Mucosa of gallbladder (tissue), 1 donor: ENCODE results near the gene TNFSF12. TPM values are rescaled to one million over a fixed set of nuclear protein-coding genes. Genes with fewer than 3 reads are reported as not detected.

Experiments
- DNase-seq: peaks from one replicate; pipeline ENCODE4 v3.0.0-alpha.2; 2020; ENCODE audit warnings: low spot score
- total RNA-seq: library from RNA; stranded (reverse); gene quantifications from one replicate; pipeline ENCODE4 v1.2.1, GENCODE V29; 2021
- donor health status: DM: no; HTN: no; CAD: no.

Gene TNFSF12, protein sequence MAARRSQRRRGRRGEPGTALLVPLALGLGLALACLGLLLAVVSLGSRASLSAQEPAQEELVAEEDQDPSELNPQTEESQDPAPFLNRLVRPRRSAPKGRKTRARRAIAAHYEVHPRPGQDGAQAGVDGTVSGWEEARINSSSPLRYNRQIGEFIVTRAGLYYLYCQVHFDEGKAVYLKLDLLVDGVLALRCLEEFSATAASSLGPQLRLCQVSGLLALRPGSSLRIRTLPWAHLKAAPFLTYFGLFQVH
- 81.5 TPM for total RNA-seq

- peak; percentile 57 for DNase-seq
These were observed at the start of gene TNFSF12 for GRCh38 chr17:7548585-7549400. Gene TNFSF12 (plus strand): TSS chr17:7549058. CDS start chr17:7549154, 96 bp downstream.

DNA sequence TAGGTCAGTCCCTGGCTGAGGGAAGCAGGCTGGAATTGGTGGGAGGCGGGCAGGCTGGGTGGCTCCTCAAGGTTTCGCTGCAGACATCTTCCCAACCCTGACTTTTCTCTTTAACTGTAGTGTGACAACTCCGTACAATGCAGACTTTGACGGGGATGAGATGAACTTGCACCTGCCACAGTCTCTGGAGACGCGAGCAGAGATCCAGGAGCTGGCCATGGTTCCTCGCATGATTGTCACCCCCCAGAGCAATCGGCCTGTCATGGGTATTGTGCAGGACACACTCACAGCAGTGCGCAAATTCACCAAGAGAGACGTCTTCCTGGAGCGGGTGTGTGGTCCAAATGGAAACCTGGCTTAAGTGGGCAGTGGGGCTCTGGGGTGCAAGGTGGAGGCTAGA, 49.7 kb upstream of the TNFSF12 start:
- DNase-seq: no peak

- DNase-seq: no peak
These were observed 47.1 kb upstream of the TNFSF12 start for GRCh38 chr17:7501729-7502128.

DNA sequence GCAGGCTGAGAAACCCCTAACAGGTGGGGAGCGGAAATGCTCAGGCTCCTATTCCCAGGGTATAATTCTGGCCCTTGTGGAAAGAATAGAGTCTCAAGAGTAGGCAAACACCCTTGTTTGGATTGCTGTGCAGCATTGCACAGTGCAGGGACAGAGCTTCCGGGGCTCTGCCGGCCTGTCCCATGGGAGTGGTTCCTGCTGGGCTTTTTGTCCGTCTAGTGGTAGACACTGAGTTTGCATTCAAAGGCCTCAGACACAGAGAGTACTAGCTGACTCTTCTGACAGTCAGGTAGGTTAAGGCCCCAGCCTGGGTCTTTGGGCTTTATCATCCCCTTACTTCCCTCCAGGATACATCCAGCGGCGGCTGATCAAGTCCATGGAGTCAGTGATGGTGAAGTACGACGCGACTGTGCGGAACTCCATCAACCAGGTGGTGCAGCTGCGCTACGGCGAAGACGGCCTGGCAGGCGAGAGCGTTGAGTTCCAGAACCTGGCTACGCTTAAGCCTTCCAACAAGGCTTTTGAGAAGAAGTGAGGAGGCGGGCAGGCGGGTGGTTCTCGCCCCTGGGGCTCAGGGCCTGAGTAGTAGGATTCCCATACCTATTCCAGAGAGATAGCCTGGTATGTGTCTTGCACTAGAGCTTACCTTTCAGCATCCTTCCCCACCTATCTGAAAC, 46.5 kb upstream of the TNFSF12 start:
- no peak for DNase-seq

GRCh38 chr17:7502987-7503386, 45.9 kb upstream of the TNFSF12 start:
- DNase-seq: no peak

GRCh38 chr17:7503521-7503920, 45.3 kb upstream of the TNFSF12 start:
- DNase-seq: no peak

DNA sequence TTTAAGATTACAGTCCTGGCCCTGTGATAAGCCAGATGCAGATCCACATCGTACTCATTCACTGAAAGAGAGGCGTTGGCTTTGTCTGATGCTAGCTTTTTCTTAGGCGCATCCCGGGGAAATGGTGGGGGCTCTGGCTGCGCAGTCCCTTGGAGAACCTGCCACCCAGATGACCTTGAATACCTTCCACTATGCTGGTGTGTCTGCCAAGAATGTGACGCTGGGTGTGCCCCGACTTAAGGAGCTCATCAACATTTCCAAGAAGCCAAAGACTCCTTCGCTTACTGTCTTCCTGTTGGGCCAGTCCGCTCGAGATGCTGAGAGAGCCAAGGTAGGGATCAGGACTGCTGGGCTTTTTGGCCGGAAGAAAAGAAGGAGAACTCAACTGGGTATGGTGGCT, 40.7 kb upstream of the TNFSF12 start:
- no peak for DNase-seq

- DNase-seq: no peak
These were observed 40.0 kb upstream of the TNFSF12 start for GRCh38 chr17:7508846-7509245.

DNA sequence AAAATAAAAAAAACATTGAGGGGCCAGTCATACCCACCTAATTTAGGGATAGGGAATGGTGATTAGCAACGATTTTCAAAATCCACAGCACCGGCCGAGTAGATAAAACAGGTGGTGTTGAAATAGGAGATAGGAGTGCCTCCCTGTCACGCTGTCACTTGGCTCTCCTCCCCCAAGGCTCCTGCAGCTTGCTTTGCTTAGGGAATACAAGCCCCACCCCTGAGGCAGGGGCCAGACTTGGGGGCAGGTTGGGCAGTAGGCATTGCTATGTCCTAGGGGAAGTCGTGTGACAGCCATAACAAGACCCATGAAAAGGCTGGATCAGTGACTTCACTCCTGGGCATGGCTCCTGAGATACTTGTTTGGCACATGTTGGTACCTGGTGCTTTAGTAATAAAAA, 38.9 kb upstream of the TNFSF12 start:
- no peak for DNase-seq

GRCh38 chr17:7511108-7511507, 37.8 kb upstream of the TNFSF12 start:
- DNase-seq: no peak

GRCh38 chr17:7512105-7512504, 36.8 kb upstream of the TNFSF12 start:
- no peak for DNase-seq

GRCh38 chr17:7512824-7513540, 35.9 kb upstream of the TNFSF12 start:
- DNase-seq: no peak

GRCh38 chr17:7513850-7514419, 34.9 kb upstream of the TNFSF12 start:
- DNase-seq: no peak

- peak; percentile 38 for DNase-seq
These were observed 32.8 kb upstream of the TNFSF12 start for GRCh38 chr17:7515911-7516610.

DNA sequence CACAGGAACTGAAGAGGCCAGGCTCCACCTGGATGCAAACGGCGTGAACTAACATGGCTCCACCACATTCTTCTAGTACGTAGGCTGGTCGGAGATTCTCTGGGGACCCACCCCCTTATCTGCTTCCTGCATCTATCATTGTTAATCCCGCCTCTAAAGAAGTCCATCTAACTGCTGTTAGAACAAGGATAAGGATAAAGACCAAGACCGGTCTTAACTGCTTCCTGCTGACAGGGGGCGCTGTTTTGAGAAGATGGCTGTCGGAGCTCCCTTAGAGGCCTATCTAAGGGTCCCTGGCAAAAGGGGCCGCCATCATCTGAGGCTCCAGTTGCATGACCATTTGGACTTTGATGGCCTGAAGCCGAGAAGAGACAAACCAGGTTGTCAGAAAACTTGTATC, 25.8 kb upstream of the TNFSF12 start:
- DNase-seq: peak; percentile 27

DNA sequence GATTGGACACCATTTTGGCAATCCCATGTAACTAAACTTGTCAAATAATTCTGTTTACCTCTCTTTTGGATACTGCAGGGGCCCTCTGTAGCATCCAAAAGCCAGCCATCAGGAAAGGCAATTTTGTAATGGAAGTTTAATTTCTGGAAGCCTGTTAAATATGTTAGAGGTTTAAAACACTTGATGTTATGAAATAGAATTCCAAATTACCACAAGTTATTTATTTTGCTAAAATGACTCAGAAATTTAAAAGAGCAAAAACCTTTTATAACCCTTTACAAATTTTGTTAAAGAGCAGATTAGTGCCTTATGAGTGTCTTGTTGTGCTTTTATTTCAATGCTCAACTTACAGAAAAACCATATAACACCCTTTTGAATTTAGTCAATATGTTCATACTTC, 20.0 kb upstream of the TNFSF12 start:
- no peak for DNase-seq

- no peak for DNase-seq
These were observed 18.6 kb upstream of the TNFSF12 start for GRCh38 chr17:7530023-7530900.

- DNase-seq: no peak
These were observed 10.8 kb upstream of the TNFSF12 start for GRCh38 chr17:7538050-7538449.

GRCh38 chr17:7538891-7539545, 9.8 kb upstream of the TNFSF12 start:
- no peak for DNase-seq
